Smooth muscle cell (in vitro differentiated cells): ENCODE data around the gene LIM2. TPM values are rescaled to one million over a fixed set of nuclear protein-coding genes. Genes with fewer than 3 reads are reported as not detected.
"Not testable (repeated sequence)": the region's sequence is repeated elsewhere in the genome, so short reads cannot be mapped to it uniquely, and the experiment has no call there.

Source experiments
- DNase-seq: peaks from one replicate; lab custom pipeline; 2025; ENCODE audit not compliant: unreplicated experiment; lab: John Stamatoyannopoulos, UW
- H2AFZ ChIP-seq: fragments of 200-600 bp; sonication (generic); 2 replicates; pipeline ENCODE4 v1.6.0; 2016; ENCODE audit warnings: antibody characterized with exemption, low read depth, mild to moderate bottlenecking
- H3F3A ChIP-seq: fragments of 200-600 bp; sonication (generic); 2 replicates; pipeline ENCODE4 v1.6.0; 2017; ENCODE audit warnings: antibody characterized with exemption, low read depth
- H3K27ac ChIP-seq: fragments of 200-600 bp; sonication (generic); 2 replicates; pipeline ENCODE4 v1.5.1; 2016; ENCODE audit warnings: low read depth, mild to moderate bottlenecking
- H3K27me3 ChIP-seq: fragments of 200-600 bp; sonication (generic); 2 replicates; pipeline ENCODE4 v1.6.1; 2016; ENCODE audit warnings: low read depth, mild to moderate bottlenecking
- H3K36me3 ChIP-seq: fragments of 200-600 bp; sonication (generic); 2 replicates; pipeline ENCODE4 v1.5.1; 2016; ENCODE audit warnings: low read depth
- H3K4me1 ChIP-seq: fragments of 200-600 bp; sonication (generic); 2 replicates; pipeline ENCODE4 v1.5.1; 2016; ENCODE audit warnings: low read depth
- H3K4me2 ChIP-seq: fragments of 200-600 bp; sonication (generic); 2 replicates; pipeline ENCODE4 v1.6.0; 2016; ENCODE audit warnings: mild to moderate bottlenecking
- H3K4me3 ChIP-seq: fragments of 200-600 bp; sonication (generic); 2 replicates; pipeline ENCODE4 v1.5.1; 2016; ENCODE audit warnings: mild to moderate bottlenecking
- H3K79me2 ChIP-seq: fragments of 200-600 bp; sonication (generic); 2 replicates; pipeline ENCODE4 v1.6.0; 2016; ENCODE audit warnings: low read depth, mild to moderate bottlenecking
- H3K9ac ChIP-seq: fragments of 200-600 bp; sonication (generic); 2 replicates; pipeline ENCODE4 v1.6.0; 2016; ENCODE audit warnings: low read depth
- H3K9me3 ChIP-seq: fragments of 200-600 bp; sonication (generic); replicated peaks from 2 replicates; pipeline ENCODE4 v1.5.1; 2016; ENCODE audit warnings: low read depth
- H4K20me1 ChIP-seq: fragments of 200-600 bp; sonication (generic); 2 replicates; pipeline ENCODE4 v1.6.0; 2016; ENCODE audit warnings: low read depth
- CTCF ChIP-seq: fragments of 200-600 bp; sonication (generic); IDR thresholded peaks from 2 replicates; pipeline ENCODE4 v1.5.1; 2017; ENCODE audit warnings: borderline replicate concordance, mild to moderate bottlenecking, antibody characterized with exemption; ENCODE audit not compliant: insufficient read depth, poor library complexity, severe bottlenecking
- WGBS: methylation state at CpG from one replicate; pipeline ENCODE4 v1.1.7; 2016; ENCODE audit warnings: low lambda C conversion rate; 5-methylcytosine and 5-hydroxymethylcytosine counted together
- polyA plus RNA-seq: library from polyadenylated mRNA; unstranded; fragments of >200 nt; fragmentation: Nextera tagmentation; extraction: Ambion mirVana; gene quantifications from 2 replicates; pipeline ENCODE4 v1.2.1, GENCODE V29; 2016
- total RNA-seq: library from RNA; depleted of rRNA; stranded (reverse); fragments of >200 nt; gene quantifications from 2 replicates; pipeline ENCODE4 v1.2.3, GENCODE V29; 2014

The LIM2 gene
- total and polyA plus RNA-seq, 2 experiments from 2014 or later, result not detected

DNA sequence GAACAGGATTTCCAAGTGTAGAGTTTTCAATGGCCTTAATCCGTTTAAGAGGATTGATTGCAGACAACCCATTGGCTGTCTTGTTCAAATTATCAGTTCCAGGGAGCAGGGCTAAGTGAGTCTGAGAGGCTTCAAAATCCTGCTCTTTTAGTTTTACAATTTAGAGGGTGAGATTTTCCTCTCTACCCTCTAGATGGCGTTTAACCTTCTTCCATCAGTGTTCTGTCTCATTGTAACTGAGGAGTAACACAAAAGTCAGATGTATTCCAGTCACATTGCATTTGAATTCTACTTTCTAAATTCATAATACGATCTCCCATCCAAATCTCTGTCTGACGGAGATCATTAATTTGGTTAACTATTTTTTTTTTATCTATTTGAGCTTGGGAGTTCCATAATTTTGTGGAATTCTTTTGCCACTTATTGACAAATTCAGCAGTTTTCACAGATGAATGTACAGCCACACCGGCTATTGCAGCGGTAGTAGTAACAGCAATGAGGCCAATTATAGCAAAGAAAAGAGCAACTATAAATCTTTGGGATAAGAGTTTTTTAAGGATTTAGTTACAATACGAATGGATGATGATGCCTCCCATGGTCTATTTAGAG, 10.4 kb upstream of the LIM2 start:
- H3K4me1 ChIP-seq, result peaks cover 9% of the 10 kb centered on the region
- no peaks in the 10 kb centered on the region for H3K9me3 ChIP-seq
- no peaks in the 10 kb centered on the region for H3K79me2 ChIP-seq
- 53% methylated on average over 7 of the region's 7 CpGs for WGBS
- H3K4me2 ChIP-seq, result no peak overlapping the region
- no peak overlapping the region for H3K4me3 ChIP-seq
- no peaks in the 10 kb centered on the region for H3K36me3 ChIP-seq
- no peaks in the 10 kb centered on the region for H4K20me1 ChIP-seq
- no peaks in the 10 kb centered on the region for H3F3A ChIP-seq
- H3K27me3 ChIP-seq, result no peaks in the 10 kb centered on the region
- H2AFZ ChIP-seq, result peak overlapping the region; percentile 36
- H3K27ac ChIP-seq, result no peak overlapping the region
- no peak overlapping the region for H3K9ac ChIP-seq
- TF ChIP-seq CTCF, result peak; percentile 45
- DNase-seq, result no peak

DNA sequence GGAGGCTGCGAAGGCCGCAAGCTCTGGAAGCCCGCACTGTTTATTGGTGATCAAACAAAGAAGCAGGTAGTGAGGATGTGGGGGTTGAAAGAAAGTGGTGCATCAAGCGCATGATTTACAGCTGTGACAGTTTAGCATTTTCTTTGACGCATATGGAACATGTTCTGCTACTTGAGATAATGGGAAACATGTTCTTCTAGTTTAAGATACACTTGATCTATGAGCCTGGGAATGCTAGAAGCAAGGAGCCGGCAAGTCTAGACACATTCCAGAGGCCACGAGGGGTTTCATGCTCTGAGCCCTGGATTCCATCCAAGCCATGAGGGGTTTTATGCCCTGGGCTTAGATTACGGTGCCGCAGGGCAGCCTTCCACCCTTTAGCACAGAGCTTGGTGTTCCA, 9.7 kb upstream of the LIM2 start:
- 61% methylated on average over 9 of the region's 9 CpGs for WGBS
- H3K4me1 ChIP-seq, H3K4me2 ChIP-seq, H3K9ac ChIP-seq, DNase-seq, H4K20me1 ChIP-seq, H3F3A ChIP-seq, H3K9me3 ChIP-seq, H3K4me3 ChIP-seq, H3K79me2 ChIP-seq, H3K27me3 ChIP-seq, H3K27ac ChIP-seq, H2AFZ ChIP-seq, H3K36me3 ChIP-seq: not testable (repeated sequence)

DNA sequence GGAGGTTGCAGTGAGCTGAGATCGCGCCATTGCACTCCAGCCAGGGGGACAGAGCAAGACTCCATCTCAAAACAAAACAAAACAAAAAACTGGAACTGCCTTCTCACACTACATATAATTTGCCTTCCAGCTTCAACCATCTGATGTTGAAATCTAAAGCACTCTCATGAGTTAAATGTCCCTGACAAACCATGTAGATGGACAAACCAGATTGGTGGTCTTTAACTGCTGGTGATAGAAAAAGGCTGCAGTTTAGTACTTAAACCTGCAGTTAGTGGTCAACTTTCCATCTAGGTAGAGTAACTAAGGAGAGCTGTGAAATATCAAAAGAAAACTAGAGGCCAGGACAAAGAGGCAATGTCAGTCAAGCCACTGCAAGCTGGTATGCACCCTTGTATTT, 8.4 kb upstream of the LIM2 start:
- Histone ChIP-seq H3K9ac (no peak overlapping the region), H3K36me3 (no peaks in the 10 kb centered on the region), H3K9me3 (no peaks in the 10 kb centered on the region), H2AFZ (no peak overlapping the region), H3K79me2 (no peaks in the 10 kb centered on the region), H3K4me1 (peaks cover 9% of the 10 kb centered on the region), H3F3A (no peaks in the 10 kb centered on the region), H3K4me2 (no peak overlapping the region), H3K4me3 (no peak overlapping the region), H3K27me3 (no peaks in the 10 kb centered on the region), H3K27ac (no peak overlapping the region), H4K20me1 (no peaks in the 10 kb centered on the region)
- no peak for DNase-seq
- TF ChIP-seq CTCF, result no peak
- 97% methylated on average over 2 of the region's 2 CpGs for WGBS

GRCh38 chr19:51394050-51394836, 6.5 kb upstream of the LIM2 start:
- Histone ChIP-seq H3K79me2 (no peaks in the 10 kb centered on the region), H3K4me3 (peak overlapping the region; percentile 48), H2AFZ (peak overlapping the region; percentile 98), H3K36me3 (no peaks in the 10 kb centered on the region), H3K4me1 (peaks cover 9% of the 10 kb centered on the region), H3K4me2 (peak overlapping the region; percentile 88), H3F3A (no peaks in the 10 kb centered on the region), H3K9ac (peak overlapping the region; percentile 26), H4K20me1 (no peaks in the 10 kb centered on the region), H3K27ac (peak overlapping the region; percentile 50), H3K27me3 (no peaks in the 10 kb centered on the region), H3K9me3 (no peaks in the 10 kb centered on the region)
- TF ChIP-seq CTCF, result no peak
- 3% methylated on average over 45 of the region's 45 CpGs for WGBS
- peak; percentile 52 for DNase-seq
